AG10803 (cell line): ENCODE results near the gene NOC2L.

Source experiments
- DNase-seq: peaks from one replicate; pipeline ENCODE4 v3.0.0; 2010; ENCODE audit warnings: low read depth
- H3K4me3 ChIP-seq: 2 replicates; pipeline ENCODE4 v1.5.1; 2011; ENCODE audit warnings: mild to moderate bottlenecking, low read length, control low read depth
- TF ChIP-seq, protein P1 (sequence below): conservative IDR thresholded peaks from 2 replicates; pipeline ENCODE4 v1.5.1; 2011; ENCODE audit warnings: mild to moderate bottlenecking, low read length, control low read depth, inconsistent platforms

The NOC2L gene

DNA sequence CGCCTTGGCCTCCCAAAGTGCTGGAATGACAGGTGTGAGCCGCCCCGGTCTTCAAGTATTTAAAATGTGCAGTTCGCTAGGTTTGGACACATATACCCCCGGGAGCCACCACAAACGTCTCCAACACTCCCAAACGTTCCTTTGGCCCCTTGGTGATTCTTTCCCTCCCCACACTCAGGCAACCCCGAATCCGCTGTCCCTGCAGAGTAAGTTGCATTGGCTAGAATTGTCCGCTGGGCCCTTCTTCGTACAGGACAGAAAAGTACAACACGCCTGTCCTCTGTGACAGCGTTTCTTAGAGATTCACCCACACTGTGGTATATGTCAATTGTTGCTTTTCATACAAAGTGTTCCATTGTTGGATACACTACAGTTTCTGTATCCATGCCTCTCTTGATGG is 26.1 kb upstream of the NOC2L start:
- no peak for DNase-seq
- TF ChIP-seq, protein P1, sequence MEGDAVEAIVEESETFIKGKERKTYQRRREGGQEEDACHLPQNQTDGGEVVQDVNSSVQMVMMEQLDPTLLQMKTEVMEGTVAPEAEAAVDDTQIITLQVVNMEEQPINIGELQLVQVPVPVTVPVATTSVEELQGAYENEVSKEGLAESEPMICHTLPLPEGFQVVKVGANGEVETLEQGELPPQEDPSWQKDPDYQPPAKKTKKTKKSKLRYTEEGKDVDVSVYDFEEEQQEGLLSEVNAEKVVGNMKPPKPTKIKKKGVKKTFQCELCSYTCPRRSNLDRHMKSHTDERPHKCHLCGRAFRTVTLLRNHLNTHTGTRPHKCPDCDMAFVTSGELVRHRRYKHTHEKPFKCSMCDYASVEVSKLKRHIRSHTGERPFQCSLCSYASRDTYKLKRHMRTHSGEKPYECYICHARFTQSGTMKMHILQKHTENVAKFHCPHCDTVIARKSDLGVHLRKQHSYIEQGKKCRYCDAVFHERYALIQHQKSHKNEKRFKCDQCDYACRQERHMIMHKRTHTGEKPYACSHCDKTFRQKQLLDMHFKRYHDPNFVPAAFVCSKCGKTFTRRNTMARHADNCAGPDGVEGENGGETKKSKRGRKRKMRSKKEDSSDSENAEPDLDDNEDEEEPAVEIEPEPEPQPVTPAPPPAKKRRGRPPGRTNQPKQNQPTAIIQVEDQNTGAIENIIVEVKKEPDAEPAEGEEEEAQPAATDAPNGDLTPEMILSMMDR, result no peak
- no peak overlapping the region for H3K4me3 ChIP-seq

DNA sequence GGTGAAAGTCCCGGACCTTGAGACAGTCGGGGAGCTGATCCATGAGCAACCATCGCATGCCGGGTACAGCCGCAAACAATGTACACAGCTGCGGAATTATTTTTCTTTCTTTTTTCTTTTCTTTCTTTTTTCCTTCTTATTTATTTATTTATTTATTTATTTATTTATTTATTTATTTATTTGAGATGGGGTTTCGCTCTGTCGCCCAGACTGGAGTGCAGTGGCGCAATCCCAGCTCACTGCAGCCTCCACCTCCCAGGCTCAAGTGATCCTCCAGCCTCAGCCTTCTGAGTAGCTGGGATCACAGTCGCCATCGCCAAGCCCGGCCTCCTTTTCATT is 25.4 kb upstream of the NOC2L start:
- no peak for DNase-seq
- TF ChIP-seq, protein P1, result no peak
- peak overlapping the region; percentile 26 for H3K4me3 ChIP-seq

DNA sequence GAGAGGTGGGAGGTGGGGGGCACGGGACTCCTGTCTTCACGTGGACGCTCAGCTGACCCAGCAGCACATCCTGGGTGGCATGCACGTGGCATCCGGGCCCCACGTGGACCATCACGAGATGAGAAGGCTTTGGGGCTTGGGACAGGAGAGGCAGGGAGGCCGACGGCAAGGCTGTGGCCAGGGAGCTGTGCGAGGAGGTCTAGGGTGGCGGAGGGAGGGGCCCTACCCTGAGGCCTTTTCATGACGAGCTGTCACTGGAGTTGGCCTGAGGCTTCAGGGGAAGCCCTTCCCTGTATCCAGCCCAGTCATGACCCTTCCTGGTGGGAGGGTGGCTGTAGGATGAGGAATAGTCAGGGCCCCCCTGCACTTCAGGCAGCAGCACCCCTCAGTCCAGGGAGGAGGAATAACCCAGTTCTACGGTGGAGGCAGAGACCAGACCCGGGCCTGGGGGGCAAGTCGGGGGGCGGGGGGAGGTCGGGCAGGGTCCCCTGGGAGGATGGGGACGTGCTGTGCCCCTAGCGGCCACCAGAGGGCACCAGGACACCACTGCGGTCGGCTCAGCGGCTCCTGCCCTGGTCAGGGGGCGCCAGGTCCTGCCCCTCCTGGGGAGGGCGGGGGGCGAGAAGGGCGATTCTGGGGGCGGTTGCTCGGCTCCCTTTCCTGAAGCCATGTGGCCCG is 24.9 kb upstream of the NOC2L start:
- DNase-seq, result no peak
- H3K4me3 ChIP-seq, result peak overlapping the region; percentile 26
- TF ChIP-seq, protein P1, result peak; percentile 70

- H3K4me3 ChIP-seq, result no peak overlapping the region
- TF ChIP-seq, protein P1, result no peak
- no peak for DNase-seq
Observed at GRCh38 chr1:982765-983436, 23.8 kb upstream of the NOC2L start.

DNA sequence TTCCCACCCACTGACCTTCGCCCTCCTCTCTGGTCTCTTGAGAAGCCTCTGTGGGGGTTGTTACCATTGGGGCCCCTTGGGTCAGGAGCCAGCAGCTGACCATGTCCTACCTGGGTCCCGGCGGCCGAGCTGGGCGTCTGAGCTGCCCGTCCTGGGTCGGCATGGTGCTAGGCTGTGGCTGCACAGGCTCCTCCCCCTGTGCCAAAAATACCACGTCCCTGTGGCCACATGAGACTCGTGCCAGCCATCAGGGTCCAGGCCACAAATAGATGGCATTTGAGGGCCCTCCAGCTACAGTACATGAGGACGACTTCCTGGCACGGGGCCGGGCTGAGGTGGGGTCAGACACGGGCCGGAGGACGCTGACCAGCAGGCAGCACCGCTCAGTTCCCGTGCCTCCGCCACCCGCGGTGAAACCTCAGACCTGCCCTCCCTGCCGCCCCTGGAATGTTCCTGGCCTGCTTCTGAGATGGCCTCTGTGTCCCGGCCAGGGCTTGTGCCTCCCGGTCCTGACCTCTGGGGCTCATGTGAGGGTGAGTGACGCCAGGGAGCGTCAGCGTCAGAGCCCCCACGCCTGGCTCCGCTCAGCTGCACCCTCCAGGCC is 23.0 kb upstream of the NOC2L start, which contains the start of gene PERM1:
Gene PERM1 (minus strand): TSS at position 139 of the 604 bp plus-strand sequence. CDS start 1,064 bp downstream, outside the sequence.
- no peak within 1 kb of the TSS for H3K4me3 ChIP-seq
- TF ChIP-seq, protein P1, result no peak

GRCh38 chr1:981491-981954 is 22.5 kb upstream of the NOC2L start:
- TF ChIP-seq, protein P1, result no peak
- DNase-seq, result no peak
- no peak overlapping the region for H3K4me3 ChIP-seq

More for the DNA sequence above, 23.0 kb upstream of the NOC2L start, which contains the start of gene PERM1:
- DNase-seq, result no peak
